ENCODE measurements around the gene ZNF285.
"Not testable (repeated sequence)": the region's sequence is repeated elsewhere in the genome, so short reads cannot be mapped to it uniquely, and the experiment has no call there.

ZNF285 gene

DNA sequence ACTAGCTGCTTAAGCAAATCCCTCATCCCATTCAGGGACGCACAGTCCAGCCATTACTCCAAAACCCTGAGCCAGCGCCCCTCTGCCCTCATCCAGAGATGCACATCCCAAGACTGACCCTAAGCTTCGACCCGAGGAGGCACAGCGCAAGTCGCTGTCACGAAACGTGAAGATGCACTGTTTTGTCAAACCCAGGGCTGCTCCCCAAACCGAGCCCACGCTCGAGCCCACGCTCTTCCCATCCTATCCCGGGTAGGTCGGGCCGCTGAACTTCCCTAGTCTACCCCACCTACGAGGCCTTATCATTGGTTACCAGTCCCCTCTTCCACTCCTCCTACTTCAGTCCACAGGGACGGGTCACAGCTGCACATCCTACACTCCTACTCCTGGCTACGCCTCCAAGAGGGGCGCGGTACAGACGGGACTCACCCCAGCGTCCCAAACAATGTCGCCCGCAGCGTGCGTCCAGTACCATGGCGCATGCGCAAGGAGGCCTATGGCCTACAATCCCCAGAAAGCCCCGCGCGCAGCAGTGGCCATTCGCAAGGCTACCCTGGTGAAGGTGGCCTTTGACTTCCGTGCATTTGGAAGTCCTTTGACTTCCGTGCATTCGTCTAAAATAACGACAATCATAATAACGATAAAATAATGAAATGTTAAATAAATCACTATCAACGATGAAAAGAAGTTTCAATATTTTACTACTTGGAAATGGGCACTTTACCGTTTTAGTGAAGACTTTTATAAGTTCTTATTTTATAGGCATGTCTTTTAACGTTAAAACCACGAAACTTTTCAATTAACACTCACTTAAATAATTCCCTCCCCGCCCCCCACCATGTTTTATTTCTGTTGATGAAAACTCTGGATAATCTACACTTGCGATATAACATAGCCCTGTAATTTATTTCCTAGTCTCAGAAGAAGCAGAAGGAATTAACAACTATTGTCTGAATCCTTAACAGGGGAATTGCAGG is at the start of gene ZNF285:
TSS of gene ZNF285 (minus strand) at position 470 of the 977 bp plus-strand sequence. CDS start 4,395 bp downstream, outside the sequence.
- DNase-seq (ENCODE audit: low read depth in 1 of 2, low spot score in 1 of 2): peak; percentile 71 to 93
- in situ Hi-C loops (cut with HindIII; ENCODE audit: low pct_unique_long_range_greater_than_20kb, low sequenced_read_pairs): no loop called here
- no peak for TF ChIP-seq JUND (IDR thresholded peaks at IDR 0.05; ENCODE audit: low read depth)

DNA sequence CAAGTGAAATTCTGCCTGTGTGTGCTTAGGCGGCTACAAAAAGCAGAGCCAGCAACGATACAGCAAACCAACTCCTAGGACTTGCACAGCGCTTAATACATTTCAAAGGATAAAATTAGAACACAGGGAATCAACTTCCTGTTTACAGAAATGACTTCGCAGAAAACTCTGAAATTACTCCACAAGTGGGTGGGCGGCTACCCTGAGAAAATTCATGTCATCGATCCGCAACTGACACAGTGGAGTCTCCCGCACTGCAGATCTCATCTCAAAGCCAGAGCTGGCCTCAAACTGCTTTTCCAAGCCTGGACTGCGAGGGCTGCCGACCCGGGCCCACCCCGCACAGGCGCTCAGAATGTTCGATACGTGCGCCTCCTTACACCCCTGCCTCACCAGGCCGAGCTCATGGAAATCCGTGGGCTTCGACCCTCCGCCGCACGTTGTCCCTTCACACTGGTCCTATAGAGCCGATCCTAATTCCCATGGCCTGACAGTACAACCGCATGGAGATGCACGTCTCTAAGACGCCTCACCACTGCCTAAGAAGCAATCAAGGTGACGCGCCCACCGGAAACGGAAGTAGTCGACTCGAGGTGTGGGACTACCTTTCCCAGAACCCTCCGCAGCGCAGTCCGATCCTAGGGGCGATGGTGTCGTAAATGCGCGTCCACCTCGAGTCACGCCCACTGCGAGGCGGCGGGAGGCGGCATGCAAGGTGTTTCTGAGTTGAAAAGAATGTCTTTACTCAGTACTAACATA is 46.7 kb upstream of the ZNF285 start, which contains the start of gene ZNF229:
TSS of gene ZNF229 (minus strand) at position 557 of the 759 bp plus-strand sequence. CDS start 5,625 bp downstream, outside the sequence.
- no peak for TF ChIP-seq JUND (IDR thresholded peaks at IDR 0.05; ENCODE audit: low read depth)
- peak; percentile 58 to 93 for DNase-seq (ENCODE audit: low read depth in 1 of 2, low spot score in 1 of 2)
- in situ Hi-C loops (cut with HindIII; ENCODE audit: low pct_unique_long_range_greater_than_20kb, low sequenced_read_pairs): no loop called here

DNA sequence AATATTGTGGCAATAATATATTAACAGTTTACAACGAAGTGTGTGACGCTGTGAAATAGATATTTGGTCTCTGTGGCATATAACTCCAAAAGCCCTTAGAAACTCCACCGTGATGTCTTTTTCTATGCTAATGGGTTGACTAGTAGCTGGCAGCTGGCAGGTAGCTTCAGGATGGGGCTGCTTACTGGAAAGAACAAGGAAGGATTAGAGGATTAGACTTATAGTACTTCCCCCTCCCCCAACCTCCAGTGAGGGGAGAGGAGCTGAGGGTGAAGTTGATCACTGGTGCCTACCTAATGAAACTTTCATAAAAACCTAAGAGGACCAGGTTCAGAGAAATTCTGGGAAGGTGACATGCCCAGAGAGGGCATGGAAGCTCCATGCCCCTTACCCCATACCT is 37.0 kb upstream of the ZNF285 start:
- in situ Hi-C loops (cut with HindIII; ENCODE audit: low pct_unique_long_range_greater_than_20kb, low sequenced_read_pairs): no loop called here
- TF ChIP-seq JUND (IDR thresholded peaks at IDR 0.05; ENCODE audit: low read depth): no peak
- DNase-seq (ENCODE audit: low read depth in 1 of 2, low spot score in 1 of 2): no peak

DNA sequence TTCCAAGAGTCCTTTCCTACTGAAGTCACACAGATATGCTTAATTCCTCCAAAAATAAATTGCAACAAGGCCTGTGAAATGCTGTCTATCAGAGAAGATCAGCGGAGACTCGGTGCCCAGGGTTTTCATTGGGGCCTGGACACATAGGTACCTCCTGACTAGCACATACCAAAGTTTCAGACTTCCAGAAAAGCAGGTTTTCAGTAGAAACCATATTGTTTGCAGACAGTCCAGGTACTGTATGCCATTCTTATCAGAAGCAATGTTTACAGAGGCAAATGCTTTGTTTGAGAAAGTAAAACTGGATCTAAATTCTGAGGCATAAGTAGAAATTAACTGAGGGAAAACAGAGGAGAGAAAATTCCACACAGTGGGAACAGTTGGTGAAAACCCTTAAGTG is 34.0 kb upstream of the ZNF285 start:
- DNase-seq (ENCODE audit: low read depth in 1 of 2, low spot score in 1 of 2): peak in 1 of 2 experiments; percentile 74
- in situ Hi-C loops (cut with HindIII; ENCODE audit: low pct_unique_long_range_greater_than_20kb, low sequenced_read_pairs): no loop called here
- TF ChIP-seq JUND (IDR thresholded peaks at IDR 0.05; ENCODE audit: low read depth): no peak

DNA sequence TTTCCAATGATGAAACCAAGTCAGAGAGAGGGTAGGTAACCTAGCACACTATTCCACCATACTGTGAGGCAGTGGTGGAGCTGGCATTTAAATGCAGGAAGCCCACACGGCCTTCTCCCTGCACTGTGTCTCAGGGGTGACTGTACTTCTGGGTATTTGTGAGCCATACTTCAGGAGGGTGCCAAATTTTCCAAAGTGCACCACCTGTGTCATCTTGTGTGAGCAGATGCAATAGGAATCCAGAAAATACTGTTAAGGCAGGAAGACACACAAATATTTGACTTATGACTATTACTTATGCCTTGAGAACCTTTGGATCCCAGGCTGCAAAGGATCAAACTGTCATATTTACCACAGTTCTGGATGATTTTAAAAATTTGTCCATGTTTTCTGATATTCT is 29.5 kb upstream of the ZNF285 start:
- no peak for DNase-seq (ENCODE audit: low read depth in 1 of 2, low spot score in 1 of 2)
- in situ Hi-C loops (cut with HindIII; ENCODE audit: low pct_unique_long_range_greater_than_20kb, low sequenced_read_pairs): no loop called here
- TF ChIP-seq JUND (IDR thresholded peaks at IDR 0.05; ENCODE audit: low read depth): no peak

DNA sequence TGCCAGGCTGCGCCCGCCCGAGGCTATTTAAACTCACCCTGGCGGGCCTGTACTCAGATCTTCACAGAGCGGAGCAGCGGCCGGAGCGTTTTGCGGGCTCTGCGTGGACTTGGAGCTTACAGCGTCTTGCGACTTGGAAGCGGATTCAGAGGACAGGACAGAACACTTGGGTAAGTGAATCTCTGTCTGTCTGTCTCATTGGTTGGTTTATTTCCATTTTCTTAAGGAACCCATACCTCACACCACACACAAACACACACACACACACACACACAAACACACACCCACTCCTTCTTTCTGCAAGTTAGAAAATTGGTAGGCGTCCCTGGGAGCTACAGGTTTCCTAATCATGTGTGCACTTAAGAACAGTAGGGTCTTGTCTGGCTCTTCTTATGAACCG is 14.1 kb upstream of the ZNF285 start:
- in situ Hi-C loops (cut with HindIII; ENCODE audit: low pct_unique_long_range_greater_than_20kb, low sequenced_read_pairs); DNase-seq (ENCODE audit: low read depth in 1 of 2, low spot score in 1 of 2): not testable (repeated sequence)

DNA sequence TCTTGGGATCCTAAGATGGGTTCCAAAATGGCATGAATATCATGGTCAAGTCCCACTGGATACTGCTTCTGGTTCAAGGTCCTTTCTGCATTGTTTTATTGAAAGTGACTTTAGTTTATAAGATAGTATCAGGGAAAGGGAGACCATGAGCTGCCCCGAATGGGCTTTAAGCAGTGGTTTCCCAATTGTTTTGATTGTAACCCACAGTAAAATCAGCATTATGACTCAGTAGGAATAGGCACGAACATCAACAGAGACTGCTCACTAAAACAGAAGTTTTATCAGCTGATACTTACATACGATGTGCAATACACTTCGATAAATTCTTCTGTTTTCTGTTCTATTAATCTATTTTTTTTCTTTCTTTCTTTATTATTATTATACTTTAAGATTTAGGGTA is 12.1 kb downstream of the ZNF285 start:
- DNase-seq (ENCODE audit: low read depth in 1 of 2, low spot score in 1 of 2); in situ Hi-C loops (cut with HindIII; ENCODE audit: low pct_unique_long_range_greater_than_20kb, low sequenced_read_pairs): not testable (repeated sequence)

DNA sequence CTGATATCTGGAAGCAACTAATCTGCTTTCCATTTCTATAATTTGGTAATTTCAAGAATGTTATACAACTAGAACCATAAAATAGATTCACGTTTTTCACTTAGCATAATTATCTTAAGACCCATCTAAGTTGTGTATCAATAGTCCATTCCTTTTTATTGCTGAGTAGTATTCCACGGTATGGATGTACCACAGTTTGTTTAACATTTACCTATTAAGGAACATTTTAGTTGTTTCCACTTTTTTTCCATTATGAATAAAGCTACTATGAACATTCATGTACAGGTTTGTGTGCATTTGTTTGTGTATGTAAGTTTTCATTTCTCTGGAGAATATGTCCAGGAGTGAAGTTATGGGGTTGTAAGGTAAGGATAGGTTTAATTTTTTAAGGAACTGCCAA is 26.6 kb downstream of the ZNF285 start:
- in situ Hi-C loops (cut with HindIII; ENCODE audit: low pct_unique_long_range_greater_than_20kb, low sequenced_read_pairs): no loop called here
- no peak for TF ChIP-seq JUND (IDR thresholded peaks at IDR 0.05; ENCODE audit: low read depth)
- DNase-seq (ENCODE audit: low read depth in 1 of 2, low spot score in 1 of 2): no peak

DNA sequence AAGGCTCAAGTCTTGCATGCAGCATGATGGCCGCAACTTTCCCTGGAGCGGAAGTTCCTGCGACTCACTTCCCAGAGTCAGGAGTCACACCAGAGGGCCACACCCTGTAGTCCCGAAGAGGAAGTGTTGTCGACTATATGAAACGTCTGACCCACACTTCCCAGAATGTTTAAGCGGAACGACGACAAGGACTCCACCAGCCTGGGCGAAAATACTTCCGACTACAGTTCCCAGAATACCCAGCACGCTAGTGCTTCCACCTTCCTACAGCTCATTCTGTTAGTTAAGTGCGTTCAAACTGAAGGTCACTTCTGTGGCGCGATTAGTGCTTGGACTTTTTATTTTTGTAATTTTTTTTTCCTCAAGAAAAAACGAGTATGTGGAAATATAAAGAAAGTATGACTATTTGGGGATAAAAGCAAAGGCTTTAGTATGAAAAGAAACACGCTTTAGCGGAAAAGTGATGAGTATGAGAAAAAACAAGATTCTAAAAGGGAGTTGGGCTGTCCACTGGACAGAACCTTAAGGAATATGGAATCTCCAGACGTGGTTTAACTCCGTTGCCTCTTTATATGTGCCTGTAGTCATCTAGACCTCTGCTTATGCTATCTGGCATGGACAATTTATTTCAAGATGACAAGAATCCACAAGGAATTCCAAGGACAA is 29.5 kb downstream of the ZNF285 start:
- no peak for TF ChIP-seq JUND (IDR thresholded peaks at IDR 0.05; ENCODE audit: low read depth)
- in situ Hi-C loops (cut with HindIII; ENCODE audit: low pct_unique_long_range_greater_than_20kb, low sequenced_read_pairs): no loop called here
- DNase-seq (ENCODE audit: low read depth in 1 of 2, low spot score in 1 of 2): no peak

DNA sequence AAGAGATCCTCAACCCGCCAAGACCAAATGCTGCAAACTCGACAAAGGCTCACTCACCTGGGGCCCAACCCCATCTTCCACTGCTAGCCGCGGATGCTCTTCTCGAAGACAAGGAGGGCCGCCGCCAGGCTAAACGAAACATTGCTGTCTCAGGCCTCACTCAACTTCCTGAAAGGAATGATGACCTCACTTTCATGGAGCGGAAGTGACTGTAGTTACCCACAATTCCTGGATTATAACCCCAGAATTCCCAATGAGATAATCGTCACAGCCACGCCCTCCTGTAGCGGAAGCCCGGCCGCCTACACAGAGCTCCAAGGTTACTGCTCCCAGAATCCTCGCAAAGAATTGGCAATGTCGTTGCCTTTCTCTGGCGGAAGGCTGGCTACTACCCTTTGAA is 34.4 kb downstream of the ZNF285 start:
- in situ Hi-C loops (cut with HindIII; ENCODE audit: low pct_unique_long_range_greater_than_20kb, low sequenced_read_pairs): no loop called here
- peak in 1 of 2 experiments; percentile 22 for DNase-seq (ENCODE audit: low read depth in 1 of 2, low spot score in 1 of 2)

DNA sequence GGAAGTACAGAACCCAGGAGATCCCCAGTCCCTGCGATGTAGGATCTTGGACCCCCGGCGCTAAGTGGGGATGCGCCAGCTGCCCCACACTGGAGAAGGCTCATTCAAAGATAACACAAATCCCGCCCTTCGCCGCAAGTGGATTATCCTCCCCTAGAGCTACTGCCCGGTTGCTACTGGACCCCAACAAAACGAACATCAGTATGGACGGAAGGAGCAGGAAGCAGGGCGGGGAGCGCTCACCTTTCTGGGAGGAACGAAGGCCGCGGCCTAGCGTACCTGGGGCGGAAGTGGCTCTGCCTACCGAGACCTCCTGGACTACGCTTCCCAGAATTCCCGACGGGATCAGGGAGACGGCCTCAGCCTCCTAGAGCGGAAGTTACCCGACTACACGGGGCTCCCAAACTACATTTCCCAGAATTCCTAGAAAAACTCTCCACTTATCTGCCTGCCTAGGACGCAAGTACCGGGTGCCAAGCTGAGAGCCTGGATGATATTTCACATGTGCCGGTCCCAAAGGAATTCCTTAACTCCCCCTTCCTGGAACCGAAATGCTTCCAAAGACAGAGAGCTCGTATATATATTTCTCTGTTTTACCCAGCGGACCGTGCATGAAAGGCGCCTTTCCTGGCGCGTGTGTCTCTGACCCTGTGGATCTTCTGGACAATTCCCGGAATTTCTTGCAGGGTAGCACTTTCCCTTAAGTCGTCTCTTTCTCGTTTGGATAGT is 44.9 kb downstream of the ZNF285 start, which contains the start of gene ZNF112:
TSS of gene ZNF112 (minus strand) at position 298 of the 729 bp plus-strand sequence. CDS start 16,141 bp downstream, outside the sequence.
- in situ Hi-C loops (cut with HindIII; ENCODE audit: low pct_unique_long_range_greater_than_20kb, low sequenced_read_pairs): no loop called here
- no peak for TF ChIP-seq JUND (IDR thresholded peaks at IDR 0.05; ENCODE audit: low read depth)
- peak; percentile 4 to 95 for DNase-seq (ENCODE audit: low read depth in 1 of 2, low spot score in 1 of 2)

More for the DNA sequence above, 34.4 kb downstream of the ZNF285 start:
- TF ChIP-seq JUND (IDR thresholded peaks at IDR 0.05; ENCODE audit: low read depth): no peak

DNA sequence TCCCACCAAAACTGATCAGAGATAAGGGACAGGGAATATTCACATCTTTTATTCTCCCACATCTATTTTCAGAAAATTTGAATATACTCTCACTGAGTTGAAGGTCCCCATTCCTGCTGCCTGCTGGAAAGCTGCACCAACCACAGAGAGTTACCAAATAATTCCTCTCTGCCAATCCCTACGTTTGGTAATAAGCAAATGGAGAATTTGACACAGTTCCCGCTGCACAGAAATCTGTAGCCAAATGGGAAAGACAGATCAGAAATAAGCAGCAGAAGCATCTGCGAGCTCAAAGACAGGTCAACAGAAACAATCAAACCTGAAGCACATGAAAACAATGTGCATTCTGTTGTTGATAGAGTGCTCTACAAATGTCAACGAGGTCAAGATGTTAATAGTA is 54.9 kb downstream of the ZNF285 start:
- TF ChIP-seq JUND (IDR thresholded peaks at IDR 0.05; ENCODE audit: low read depth): no peak
- no peak for DNase-seq (ENCODE audit: low read depth in 1 of 2, low spot score in 1 of 2)
- in situ Hi-C loops (cut with HindIII; ENCODE audit: low pct_unique_long_range_greater_than_20kb, low sequenced_read_pairs): no loop called here
